Left lung (tissue), 10 donors: ENCODE data around the gene CAD. TPM values are rescaled to one million over a fixed set of nuclear protein-coding genes. Genes with fewer than 3 reads are reported as not detected.

Experiments
- ATAC-seq: fragments of 200-7000 bp; cut with Tn5 transposase; one replicate; pipeline ENCODE4 v1.9.1; 2020; ENCODE audit warnings: moderate library complexity
- DNase-seq, 4 donors: peaks; one replicate each; pipeline ENCODE4 v3.0.0-alpha.2; 2013 to 2020
- H3K27ac ChIP-seq, 2 donors: fragments of 200-600 bp; sonication (generic) in 1 of 2; one replicate each; pipeline versions ENCODE4 v1.5.0 to v1.8.0; 2020 to 2021
- H3K27me3 ChIP-seq, 2 donors: fragments of 200-600 bp; sonication (generic) in 1 of 2; one replicate each; pipeline versions ENCODE4 v1.5.0 to v1.8.0; 2020 to 2021
- H3K36me3 ChIP-seq, 2 donors: fragments of 200-600 bp; sonication (generic) in 1 of 2; one replicate each; pipeline versions ENCODE4 v1.5.0 to v1.8.0; 2020 to 2021
- H3K4me1 ChIP-seq, 2 donors: fragments of 200-600 bp; one replicate each; pipeline ENCODE4 v1.8.0; 2021
- H3K4me3 ChIP-seq, 2 donors: fragments of 200-600 bp; sonication (generic) in 1 of 2; one replicate each; pipeline versions ENCODE4 v1.5.0 to v1.8.0; 2020 to 2021; ENCODE audit warnings: mild to moderate bottlenecking in 1 of 2
- H3K9me3 ChIP-seq, 2 donors: fragments of 200-600 bp; sonication (generic) in 1 of 2; one replicate each; pipeline versions ENCODE4 v1.5.0 to v1.8.0; 2020 to 2021
- CTCF ChIP-seq, 2 donors: fragments of 200-600 bp; sonication (generic) in 1 of 2; IDR thresholded peaks; one replicate each; pipeline versions ENCODE4 v1.5.0 to v1.8.0; 2021; ENCODE audit warnings: antibody characterized with exemption in 2 of 2
- intact Hi-C, 2 donors: fragments of 100-400 bp; cut with DNase I; formaldehyde crosslinking; loops; one replicate each; pipeline versions ENCODE4 v1.11.2 to v1.14.2; 2022
- polyA plus RNA-seq, 6 donors: library from polyadenylated mRNA; unstranded; fragments of 120-200 nt; gene quantifications; one replicate each; pipeline ENCODE4 v1.2.1, GENCODE V29; 2013; ENCODE audit not compliant: insufficient read length in 6 of 6
- total RNA-seq, 2 donors: library from RNA; stranded (reverse); fragmentation: NEBNext Ultra II Directional; extraction: Animal tissue kit (Norgen Biotek cat#: 25700); gene quantifications; one replicate each; pipeline ENCODE4 v1.2.1, GENCODE V29; 2021
- donor health status: DM: no; HTN: yes; CAD: no.
- donor health status: DM: no; HTN: no; CAD: no.

CAD gene
- total and polyA plus RNA-seq, 8 donors, result 31.1 to 52.8 (median 44.9) TPM

GRCh38 chr2:27278010-27278409 lies 60.8 kb downstream of the CAD start:
- intact Hi-C loops, result no loop called here
- H3K27me3 ChIP-seq, result peaks cover 0 to 36% of the 10 kb centered on the region in 2 donors
- no peak for TF ChIP-seq CTCF (IDR thresholded peaks at IDR 0.05)
- no peaks in the 10 kb centered on the region for H3K36me3 ChIP-seq
- H3K27ac ChIP-seq, result no peak overlapping the region
- peaks cover 0 to 4% of the 10 kb centered on the region in 2 donors for H3K4me1 ChIP-seq
- ATAC-seq (no peak), DNase-seq (no peak)
- no peak overlapping the region for H3K4me3 ChIP-seq
- no peaks in the 10 kb centered on the region for H3K9me3 ChIP-seq

- Histone ChIP-seq H3K4me3 (no peak overlapping the region), H3K27me3 (peaks cover 0 to 29% of the 10 kb centered on the region in 2 donors), H3K9me3 (no peaks in the 10 kb centered on the region), H3K36me3 (no peaks in the 10 kb centered on the region), H3K4me1 (peaks cover 0 to 4% of the 10 kb centered on the region in 2 donors), H3K27ac (no peak overlapping the region)
- no peak for ATAC-seq
- intact Hi-C loops, result loop anchor here in 1 of 2 donors (10.0 kb wide), 1 partner anchor 186 kb away; no protein-coding TSS in a partner anchor
- no peak for TF ChIP-seq CTCF (IDR thresholded peaks at IDR 0.05)
- DNase-seq, result no peak
These were observed 63.7 kb downstream of the CAD start for GRCh38 chr2:27280826-27281225.

- Histone ChIP-seq H3K36me3 (no peaks in the 10 kb centered on the region), H3K4me1 (peaks cover 0 to 4% of the 10 kb centered on the region in 2 donors), H3K27ac (no peak overlapping the region), H3K9me3 (no peaks in the 10 kb centered on the region), H3K27me3 (peaks cover 0 to 29% of the 10 kb centered on the region in 2 donors), H3K4me3 (no peak overlapping the region)
- ATAC-seq, result no peak
- intact Hi-C loops, result loop anchor here in 1 of 2 donors (10.0 kb wide), 1 partner anchor 187 kb away; no protein-coding TSS in a partner anchor
- no peak for DNase-seq
- no peak for TF ChIP-seq CTCF (IDR thresholded peaks at IDR 0.05)
These were observed 64.3 kb downstream of the CAD start for GRCh38 chr2:27281442-27281841.

GRCh38 chr2:27281855-27282559 lies 64.8 kb downstream of the CAD start, which contains the start of gene TRIM54:
Gene TRIM54 (plus strand): TSS chr2:27282429. CDS start chr2:27282732, 303 bp downstream.
- no peak for ATAC-seq
- Histone ChIP-seq H3K27ac (no peak within 1 kb of the TSS), H3K4me3 (no peak within 1 kb of the TSS), H3K9me3 (no peaks in the 10 kb centered on the region), H3K36me3 (no peaks in the 10 kb centered on the region), H3K4me1 (peaks cover 0 to 4% of the 10 kb centered on the region in 2 donors), H3K27me3 (peaks cover 0 to 29% of the 10 kb centered on the region in 2 donors)
- no peak for TF ChIP-seq CTCF (IDR thresholded peaks at IDR 0.05)
- no peak for DNase-seq
- intact Hi-C loops, result loop anchor here in 1 of 2 donors (10.0 kb wide), 1 partner anchor 187 kb away; no protein-coding TSS in a partner anchor

- peak; percentile 22 for ATAC-seq
- no peaks in the 10 kb centered on the region for H3K9me3 ChIP-seq
- H3K27ac ChIP-seq, result no peak overlapping the region
- DNase-seq, result no peak
- H3K4me1 ChIP-seq, result peaks cover 0 to 4% of the 10 kb centered on the region in 2 donors
- TF ChIP-seq CTCF (IDR thresholded peaks at IDR 0.05), result no peak
- H3K4me3 ChIP-seq, result no peak overlapping the region
- no peaks in the 10 kb centered on the region for H3K36me3 ChIP-seq
- H3K27me3 ChIP-seq, result peaks cover 0 to 23% of the 10 kb centered on the region in 2 donors
- intact Hi-C loops, result loop anchor here in 1 of 2 donors (10.0 kb wide), 1 partner anchor 188 kb away; no protein-coding TSS in a partner anchor
These were observed 65.7 kb downstream of the CAD start for GRCh38 chr2:27282892-27283291.
